MM.1S (cell line): ENCODE measurements around the gene ADAMTS19.

Experiments used
- CTCF ChIP-seq: fragments of 300-600 bp; sonication (generic); IDR thresholded peaks from 2 replicates; pipeline ENCODE4 v1.5.1; 2016; ENCODE audit warnings: antibody characterized with exemption, low read length, mixed read lengths
- EZH2 ChIP-seq: fragments of 300-600 bp; sonication (generic); optimal IDR thresholded peaks from 2 replicates; pipeline ENCODE3; 2017; ENCODE audit warnings: low read depth, mild to moderate bottlenecking, antibody characterized with exemption, low read length, mixed read lengths
- EZH2phosphoT487 ChIP-seq: fragments of 300-600 bp; sonication (generic); IDR thresholded peaks from 2 replicates; pipeline ENCODE4 v1.6.1; 2018; ENCODE audit warnings: antibody characterized with exemption, low read length

GRCh38 chr5:129448654-129449053 lies 11.4 kb upstream of the ADAMTS19 start:
- no peak for TF ChIP-seq CTCF
- TF ChIP-seq EZH2: no peak
- TF ChIP-seq EZH2phosphoT487: no peak
